HG03378 (cell line): Measurements from ENCODE around the gene DCC.

Experiments used
- ATAC-seq: cut with Tn5 transposase; IDR thresholded peaks from one replicate; pipeline ENCODE4 v1.9.1; 2021; ENCODE audit warnings: mild to moderate bottlenecking, moderate library complexity; ENCODE audit not compliant: unreplicated experiment

Gene DCC

GRCh38 chr18:52486052-52486451 is 146.1 kb downstream of the DCC start:
- ATAC-seq, result no peak

- no peak for ATAC-seq
These were observed 149.7 kb downstream of the DCC start for GRCh38 chr18:52489396-52490306.

GRCh38 chr18:52496426-52496825 is 156.4 kb downstream of the DCC start:
- no peak for ATAC-seq

- ATAC-seq, result no peak
These were observed 159.0 kb downstream of the DCC start for GRCh38 chr18:52499016-52499415.

GRCh38 chr18:52499644-52500043 is 159.6 kb downstream of the DCC start:
- ATAC-seq, result no peak

- no peak for ATAC-seq
These were observed 164.6 kb downstream of the DCC start for GRCh38 chr18:52504589-52504988.

- ATAC-seq, result no peak
These were observed 170.1 kb downstream of the DCC start for GRCh38 chr18:52510139-52510538.

- no peak for ATAC-seq
These were observed 178.1 kb downstream of the DCC start for GRCh38 chr18:52518086-52518485.

GRCh38 chr18:52519021-52519420 is 179.0 kb downstream of the DCC start:
- no peak for ATAC-seq

GRCh38 chr18:52523566-52523965 is 183.6 kb downstream of the DCC start:
- no peak for ATAC-seq

GRCh38 chr18:52531836-52532235 is 191.8 kb downstream of the DCC start:
- no peak for ATAC-seq

- no peak for ATAC-seq
These were observed 196.0 kb downstream of the DCC start for GRCh38 chr18:52536039-52536438.

- ATAC-seq, result no peak
These were observed 197.3 kb downstream of the DCC start for GRCh38 chr18:52537261-52537660.

- ATAC-seq, result no peak
These were observed 201.1 kb downstream of the DCC start for GRCh38 chr18:52541056-52541455.

GRCh38 chr18:52544086-52544485 is 204.1 kb downstream of the DCC start:
- no peak for ATAC-seq

GRCh38 chr18:52546686-52547346 is 206.8 kb downstream of the DCC start:
- no peak for ATAC-seq

- ATAC-seq, result no peak
These were observed 213.4 kb downstream of the DCC start for GRCh38 chr18:52553441-52553840.

- ATAC-seq, result no peak
These were observed 214.2 kb downstream of the DCC start for GRCh38 chr18:52554180-52554579.

GRCh38 chr18:52567360-52567759 is 227.4 kb downstream of the DCC start:
- ATAC-seq, result no peak

GRCh38 chr18:52569492-52569891 is 229.5 kb downstream of the DCC start:
- no peak for ATAC-seq

- no peak for ATAC-seq
These were observed 231.0 kb downstream of the DCC start for GRCh38 chr18:52570975-52571374.
